Calu3 (cell line): ENCODE results near the gene ADARB1. TPM values are rescaled to one million over a fixed set of nuclear protein-coding genes. Genes with fewer than 3 reads are reported as not detected.
A peak's percentile ranks its signal among the peaks of the same experiment; 100 is the strongest.
"Not testable (repeated sequence)": the region's sequence is repeated elsewhere in the genome, so short reads cannot be mapped to it uniquely, and the experiment has no call there.

Source experiments
- BruUV-seq: library from RNA; stranded (reverse); fragments of 400-500 nt; replicated peaks from 2 replicates; lab custom pipeline; 2021; lab: Mats Ljungman, UMichigan
- CTCF ChIA-PET: fragments of 300-600 bp; sonication (Branson Sonifier 250); formaldehyde crosslinking; loops from one replicate; lab custom pipeline; 2022; ENCODE audit warnings: antibody characterized with exemption; lab: Charles Lee
- DNase-seq: peaks from one replicate; pipeline ENCODE4 v3.0.0; 2022
- H3K27ac Mint-ChIP-seq: one replicate; pipeline ENCODE4 v1.8.0; 2022; ENCODE audit warnings: mixed read lengths; ENCODE audit not compliant: unreplicated experiment
- H3K27me3 Mint-ChIP-seq: one replicate; pipeline ENCODE4 v1.8.0; 2022; ENCODE audit warnings: mixed read lengths; ENCODE audit not compliant: unreplicated experiment
- H3K36me3 Mint-ChIP-seq: one replicate; pipeline ENCODE4 v1.8.0; 2022; ENCODE audit warnings: mild to moderate bottlenecking, moderate library complexity, mixed read lengths; ENCODE audit not compliant: insufficient read depth, unreplicated experiment
- H3K4me1 Mint-ChIP-seq: one replicate; pipeline ENCODE4 v1.8.0; 2022; ENCODE audit warnings: mild to moderate bottlenecking, low read depth, mixed read lengths; ENCODE audit not compliant: unreplicated experiment
- H3K4me3 Mint-ChIP-seq: one replicate; pipeline ENCODE4 v1.8.0; 2022; ENCODE audit warnings: mild to moderate bottlenecking, low read depth, moderate library complexity, mixed read lengths; ENCODE audit not compliant: unreplicated experiment
- H3K9me3 Mint-ChIP-seq: one replicate; pipeline ENCODE4 v1.8.0; 2022; ENCODE audit warnings: low read depth, mixed read lengths; ENCODE audit not compliant: unreplicated experiment
- intact Hi-C: fragments of 100-400 bp; cut with micrococcal nuclease; formaldehyde crosslinking; loops from one replicate; pipeline ENCODE4 v1.10.0; 2022; ENCODE audit not compliant: unreplicated experiment
- total RNA-seq: library from RNA; stranded (reverse); gene quantifications from 2 replicates; pipeline ENCODE4 v1.2.3, GENCODE V29; 2022
- TF ChIP-seq, protein P1 (sequence below): fragments of 200-600 bp; IDR thresholded peaks from one replicate; pipeline ENCODE4 v1.8.0; 2022; ENCODE audit warnings: antibody characterized with exemption; ENCODE audit not compliant: unreplicated experiment

ADARB1 gene
- total RNA-seq, 1 experiment from 2014 or later, result 2.8 TPM

- no peaks in the 10 kb centered on the region for H3K4me1 Mint-ChIP-seq
- CTCF ChIA-PET, result interaction anchor here (0.7 to 1.6 kb wide), 5 partner anchors 153 to 741 kb away, joined by 3 to 9 read pairs (median 4); no protein-coding TSS in a partner anchor
- no TSS peak for BruUV-seq
- intact Hi-C loops, result no loop called here
- no peak overlapping the region for H3K27ac Mint-ChIP-seq
- H3K27me3 Mint-ChIP-seq, result peaks cover 18% of the 10 kb centered on the region
- H3K4me3 Mint-ChIP-seq, result no peak overlapping the region
- no peak for DNase-seq
- H3K36me3 Mint-ChIP-seq, result no peaks in the 10 kb centered on the region
- no peaks in the 10 kb centered on the region for H3K9me3 Mint-ChIP-seq
- TF ChIP-seq, protein P1, sequence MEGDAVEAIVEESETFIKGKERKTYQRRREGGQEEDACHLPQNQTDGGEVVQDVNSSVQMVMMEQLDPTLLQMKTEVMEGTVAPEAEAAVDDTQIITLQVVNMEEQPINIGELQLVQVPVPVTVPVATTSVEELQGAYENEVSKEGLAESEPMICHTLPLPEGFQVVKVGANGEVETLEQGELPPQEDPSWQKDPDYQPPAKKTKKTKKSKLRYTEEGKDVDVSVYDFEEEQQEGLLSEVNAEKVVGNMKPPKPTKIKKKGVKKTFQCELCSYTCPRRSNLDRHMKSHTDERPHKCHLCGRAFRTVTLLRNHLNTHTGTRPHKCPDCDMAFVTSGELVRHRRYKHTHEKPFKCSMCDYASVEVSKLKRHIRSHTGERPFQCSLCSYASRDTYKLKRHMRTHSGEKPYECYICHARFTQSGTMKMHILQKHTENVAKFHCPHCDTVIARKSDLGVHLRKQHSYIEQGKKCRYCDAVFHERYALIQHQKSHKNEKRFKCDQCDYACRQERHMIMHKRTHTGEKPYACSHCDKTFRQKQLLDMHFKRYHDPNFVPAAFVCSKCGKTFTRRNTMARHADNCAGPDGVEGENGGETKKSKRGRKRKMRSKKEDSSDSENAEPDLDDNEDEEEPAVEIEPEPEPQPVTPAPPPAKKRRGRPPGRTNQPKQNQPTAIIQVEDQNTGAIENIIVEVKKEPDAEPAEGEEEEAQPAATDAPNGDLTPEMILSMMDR, result no peak
Observed at GRCh38 chr21:45139473-45139872, 65.1 kb downstream of the ADARB1 start.

GRCh38 chr21:45140346-45140940, 66.1 kb downstream of the ADARB1 start:
- no peaks in the 10 kb centered on the region for H3K4me1 Mint-ChIP-seq
- H3K4me3 Mint-ChIP-seq, result no peak overlapping the region
- H3K27ac Mint-ChIP-seq, result no peak overlapping the region
- DNase-seq, result peak; percentile 74
- CTCF ChIA-PET, result interaction anchor here (0.5 to 1.6 kb wide), 14 partner anchors 10 to 740 kb away, joined by 3 to 8 read pairs (median 4); partner anchors contain the start of gene POFUT2
- H3K27me3 Mint-ChIP-seq, result peaks cover 18% of the 10 kb centered on the region
- H3K9me3 Mint-ChIP-seq, result no peaks in the 10 kb centered on the region
- intact Hi-C loops, result loop anchor here (5.0 kb wide), 1 partner anchor 457 kb away; no protein-coding TSS in a partner anchor
- TF ChIP-seq, protein P1, result peak; percentile 55
- H3K36me3 Mint-ChIP-seq, result no peaks in the 10 kb centered on the region
- BruUV-seq, result no TSS peak

GRCh38 chr21:45140944-45141343, 66.6 kb downstream of the ADARB1 start:
- CTCF ChIA-PET, result interaction anchor here (0.5 to 1.6 kb wide), 11 partner anchors 11 to 456 kb away, joined by 3 to 8 read pairs (median 4); partner anchors contain the start of gene POFUT2
- not testable (repeated sequence) for H3K27ac Mint-ChIP-seq, H3K4me1 Mint-ChIP-seq, DNase-seq, H3K4me3 Mint-ChIP-seq, BruUV-seq, H3K36me3 Mint-ChIP-seq, H3K9me3 Mint-ChIP-seq
- intact Hi-C loops, result loop anchor here (5.0 kb wide), 1 partner anchor 456 kb away; no protein-coding TSS in a partner anchor
- H3K27me3 Mint-ChIP-seq, result peaks cover 18% of the 10 kb centered on the region

DNA sequence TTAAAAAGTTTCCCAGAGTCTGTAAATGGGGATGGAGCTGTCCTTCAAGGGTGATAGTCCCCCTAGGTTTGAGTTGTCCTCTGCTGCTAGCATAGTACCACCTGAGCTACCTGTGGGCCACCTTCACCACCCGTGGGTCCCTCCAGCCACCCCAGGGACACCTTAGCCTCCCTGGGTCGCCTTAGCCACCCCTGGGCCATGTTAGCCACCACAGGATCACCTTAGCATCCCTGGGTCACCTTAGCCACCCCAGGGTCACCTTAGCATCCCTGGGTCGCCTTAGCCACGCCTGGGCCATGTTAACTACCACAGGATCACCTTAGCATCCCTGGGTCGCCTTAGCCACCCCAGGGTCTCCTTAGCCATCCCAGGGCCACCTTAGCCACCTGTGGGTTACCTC, 67.1 kb downstream of the ADARB1 start:
- H3K9me3 Mint-ChIP-seq, result no peaks in the 10 kb centered on the region
- H3K27me3 Mint-ChIP-seq, result peaks cover 18% of the 10 kb centered on the region
- BruUV-seq, result no TSS peak
- no peaks in the 10 kb centered on the region for H3K4me1 Mint-ChIP-seq
- TF ChIP-seq, protein P1, result no peak
- H3K36me3 Mint-ChIP-seq, result no peaks in the 10 kb centered on the region
- CTCF ChIA-PET, result interaction anchor here (0.8 kb wide), 1 partner anchor 12 kb away, joined by 3 read pairs; no protein-coding TSS in a partner anchor
- intact Hi-C loops, result loop anchor here (5.0 kb wide), 1 partner anchor 456 kb away; no protein-coding TSS in a partner anchor
- no peak overlapping the region for H3K4me3 Mint-ChIP-seq
- no peak overlapping the region for H3K27ac Mint-ChIP-seq
- DNase-seq, result no peak
